ENCODE data around the gene FGF3.
"Not testable (repeated sequence)": the region's sequence is repeated elsewhere in the genome, so short reads cannot be mapped to it uniquely, and the experiment has no call there.

FGF3 gene

GRCh38 chr11:69801513-69802335, 17.5 kb downstream of the FGF3 start:
- peak; percentile 35 for DNase-seq

GRCh38 chr11:69800278-69800677, 18.9 kb downstream of the FGF3 start:
- no peak for DNase-seq

GRCh38 chr11:69799582-69799981, 19.6 kb downstream of the FGF3 start:
- peak; percentile 65 for DNase-seq

GRCh38 chr11:69799097-69799496, 20.1 kb downstream of the FGF3 start:
- DNase-seq = no peak

GRCh38 chr11:69797737-69798528, 21.3 kb downstream of the FGF3 start:
- no peak for DNase-seq

GRCh38 chr11:69797156-69797555, 22.1 kb downstream of the FGF3 start:
- no peak for DNase-seq

- no peak for DNase-seq
Observed at GRCh38 chr11:69796063-69796462, 23.2 kb downstream of the FGF3 start.

- no peak for DNase-seq
Observed at GRCh38 chr11:69791276-69792180, 27.7 kb downstream of the FGF3 start.

GRCh38 chr11:69788956-69789355, 30.3 kb downstream of the FGF3 start:
- DNase-seq = no peak

GRCh38 chr11:69787906-69788305, 31.3 kb downstream of the FGF3 start:
- DNase-seq = no peak

- no peak for DNase-seq
Observed at GRCh38 chr11:69787457-69787856, 31.8 kb downstream of the FGF3 start.

- no peak for DNase-seq
Observed at GRCh38 chr11:69781241-69781640, 38.0 kb downstream of the FGF3 start.

GRCh38 chr11:69778373-69778772, 40.8 kb downstream of the FGF3 start:
- DNase-seq = no peak

GRCh38 chr11:69775163-69775755, 44.0 kb downstream of the FGF3 start, which contains the start of gene FGF4:
Gene FGF4 (minus strand): TSS chr11:69775341. CDS start chr11:69775084, 257 bp downstream.
- DNase-seq = peak; percentile 17

GRCh38 chr11:69774354-69775162, 44.7 kb downstream of the FGF3 start:
- no peak for DNase-seq

- DNase-seq = no peak
Observed at GRCh38 chr11:69773626-69774353, 45.4 kb downstream of the FGF3 start.

- DNase-seq = no peak
Observed at GRCh38 chr11:69771466-69771865, 47.8 kb downstream of the FGF3 start.

- peak; percentile 8 for DNase-seq
Observed at GRCh38 chr11:69770540-69770939, 48.7 kb downstream of the FGF3 start.

GRCh38 chr11:69765498-69765995, 53.7 kb downstream of the FGF3 start:
- no peak for DNase-seq

- DNase-seq = not testable (repeated sequence)
Observed at GRCh38 chr11:69764918-69765317, 54.3 kb downstream of the FGF3 start.

- DNase-seq = no peak
Observed at GRCh38 chr11:69760319-69760718, 58.9 kb downstream of the FGF3 start.
